DOHH2 (cell line): Measurements from ENCODE around the gene CNNM3.

Experiments
- H3F3A ChIP-seq: fragments of 200-600 bp; sonication (generic), shearing (Covaris generic); 2 replicates; pipeline ENCODE4 v1.6.0; 2016; ENCODE audit warnings: antibody characterized with exemption, mild to moderate bottlenecking; ENCODE audit not compliant: control insufficient read depth, insufficient read depth
- H3K27ac ChIP-seq: fragments of 200-600 bp; sonication (generic); 2 replicates; pipeline ENCODE4 v1.5.1; 2014; ENCODE audit warnings: low read depth, mild to moderate bottlenecking, low read length, moderate library complexity
- H3K27me3 ChIP-seq: fragments of 200-600 bp; sonication (generic); 2 replicates; pipeline ENCODE4 v1.6.1; 2014; ENCODE audit warnings: mild to moderate bottlenecking, low read length, mixed read lengths; ENCODE audit not compliant: control insufficient read depth
- H3K36me3 ChIP-seq: fragments of 200-600 bp; sonication (generic); 2 replicates; pipeline ENCODE4 v1.6.1; 2014; ENCODE audit warnings: mild to moderate bottlenecking, low read length, moderate library complexity, mixed read lengths; ENCODE audit not compliant: control insufficient read depth
- H3K4me1 ChIP-seq: fragments of 200-600 bp; sonication (generic); 2 replicates; pipeline ENCODE4 v1.6.1; 2014; ENCODE audit warnings: mild to moderate bottlenecking, low read length, mixed read lengths; ENCODE audit not compliant: control insufficient read depth
- H3K4me2 ChIP-seq: fragments of 200-600 bp; sonication (generic); 2 replicates; pipeline ENCODE4 v1.6.0; 2014; ENCODE audit warnings: mild to moderate bottlenecking, low read length, moderate library complexity
- H3K4me3 ChIP-seq: fragments of 200-600 bp; sonication (generic); 2 replicates; pipeline ENCODE4 v1.5.1; 2014; ENCODE audit warnings: mild to moderate bottlenecking, low read length, mixed read lengths
- H3K79me2 ChIP-seq: fragments of 200-600 bp; sonication (generic); 2 replicates; pipeline ENCODE4 v1.6.1; 2014; ENCODE audit warnings: mild to moderate bottlenecking, low read length, mixed read lengths; ENCODE audit not compliant: control insufficient read depth
- H3K9me2 ChIP-seq: fragments of 200-600 bp; sonication (generic); replicated peaks from 2 replicates; pipeline ENCODE4 v1.6.1; 2014; ENCODE audit warnings: mild to moderate bottlenecking, low read length, mixed read lengths; ENCODE audit not compliant: control insufficient read depth
- H3K9me3 ChIP-seq: fragments of 200-600 bp; sonication (generic); 2 replicates; pipeline ENCODE4 v1.6.1; 2014; ENCODE audit warnings: antibody characterized with exemption, low read length, mixed read lengths; ENCODE audit not compliant: control insufficient read depth, insufficient read depth
- H4K20me1 ChIP-seq: fragments of 200-600 bp; sonication (generic); 2 replicates; pipeline ENCODE4 v1.6.0; 2014; ENCODE audit warnings: low read depth, mild to moderate bottlenecking, antibody characterized with exemption, low read length, moderate library complexity; ENCODE audit not compliant: control insufficient read depth, insufficient read depth
- EZH2phosphoT487 ChIP-seq: fragments of 200-600 bp; sonication (generic); IDR thresholded peaks from 2 replicates; pipeline ENCODE4 v1.6.1; 2017; ENCODE audit warnings: borderline replicate concordance, mild to moderate bottlenecking, antibody characterized with exemption, low read length, moderate library complexity, mixed read lengths
- TF ChIP-seq, protein P1 (sequence below): fragments of 200-600 bp; sonication (generic); IDR thresholded peaks from one replicate; pipeline ENCODE4 v1.5.1; 2014; ENCODE audit warnings: antibody characterized with exemption, mild to moderate bottlenecking, low read depth, low read length; ENCODE audit not compliant: poor library complexity, severe bottlenecking

Gene CNNM3

DNA sequence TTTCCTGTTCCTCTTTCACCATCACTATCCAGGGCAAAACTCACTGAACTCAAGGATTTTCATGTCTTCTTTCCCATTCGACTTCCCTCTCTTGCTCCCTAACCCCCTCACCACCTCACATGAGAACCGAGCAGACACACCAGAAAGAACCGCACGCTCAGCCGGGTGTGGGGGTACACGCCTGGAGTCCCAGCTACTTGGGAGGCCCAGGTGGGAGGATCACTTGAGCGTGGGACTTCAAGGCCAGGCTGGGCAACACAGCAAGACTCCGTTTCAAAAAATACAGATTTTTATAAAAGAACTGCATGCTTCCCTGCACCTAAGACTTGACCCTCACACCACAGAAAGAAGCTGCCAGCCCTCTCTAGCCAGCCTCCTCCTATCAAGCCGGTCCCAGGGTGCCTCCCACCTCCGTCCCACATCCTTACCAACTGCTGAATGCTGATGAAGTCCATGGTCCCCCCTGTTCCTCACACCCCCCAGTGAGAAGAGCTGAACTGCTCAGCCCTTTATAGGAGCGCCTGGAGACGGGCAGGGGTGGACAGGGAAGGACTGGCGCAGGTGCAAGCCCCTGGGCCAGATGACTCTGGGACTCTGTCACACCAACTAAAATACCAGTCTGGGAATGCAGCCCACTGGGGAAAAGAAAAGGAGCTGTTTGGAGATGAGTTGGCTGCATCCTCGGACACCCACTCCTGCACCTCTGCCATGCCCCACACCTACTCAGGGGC, 27.6 kb downstream of the CNNM3 start, which contains the start of gene ANKRD23:
TSS of gene ANKRD23 (minus strand) at position 484 of the 731 bp plus-strand sequence. CDS start at position 455, 29 bp downstream.
- Histone ChIP-seq H3K4me1 (peaks cover 14% of the 10 kb centered on the region), H3K36me3 (peaks cover 12% of the 10 kb centered on the region), H3K79me2 (no peaks in the 10 kb centered on the region), H3K4me3 (no peak within 1 kb of the TSS), H3F3A (no peaks in the 10 kb centered on the region), H4K20me1 (no peaks in the 10 kb centered on the region), H3K4me2 (no peak within 1 kb of the TSS), H3K9me3 (no peaks in the 10 kb centered on the region), H3K27me3 (no peaks in the 10 kb centered on the region), H3K27ac (no peak within 1 kb of the TSS), H3K9me2 (no peaks in the 10 kb centered on the region)
- no peak for TF ChIP-seq EZH2phosphoT487
- TF ChIP-seq, protein P1, sequence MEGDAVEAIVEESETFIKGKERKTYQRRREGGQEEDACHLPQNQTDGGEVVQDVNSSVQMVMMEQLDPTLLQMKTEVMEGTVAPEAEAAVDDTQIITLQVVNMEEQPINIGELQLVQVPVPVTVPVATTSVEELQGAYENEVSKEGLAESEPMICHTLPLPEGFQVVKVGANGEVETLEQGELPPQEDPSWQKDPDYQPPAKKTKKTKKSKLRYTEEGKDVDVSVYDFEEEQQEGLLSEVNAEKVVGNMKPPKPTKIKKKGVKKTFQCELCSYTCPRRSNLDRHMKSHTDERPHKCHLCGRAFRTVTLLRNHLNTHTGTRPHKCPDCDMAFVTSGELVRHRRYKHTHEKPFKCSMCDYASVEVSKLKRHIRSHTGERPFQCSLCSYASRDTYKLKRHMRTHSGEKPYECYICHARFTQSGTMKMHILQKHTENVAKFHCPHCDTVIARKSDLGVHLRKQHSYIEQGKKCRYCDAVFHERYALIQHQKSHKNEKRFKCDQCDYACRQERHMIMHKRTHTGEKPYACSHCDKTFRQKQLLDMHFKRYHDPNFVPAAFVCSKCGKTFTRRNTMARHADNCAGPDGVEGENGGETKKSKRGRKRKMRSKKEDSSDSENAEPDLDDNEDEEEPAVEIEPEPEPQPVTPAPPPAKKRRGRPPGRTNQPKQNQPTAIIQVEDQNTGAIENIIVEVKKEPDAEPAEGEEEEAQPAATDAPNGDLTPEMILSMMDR = no peak

DNA sequence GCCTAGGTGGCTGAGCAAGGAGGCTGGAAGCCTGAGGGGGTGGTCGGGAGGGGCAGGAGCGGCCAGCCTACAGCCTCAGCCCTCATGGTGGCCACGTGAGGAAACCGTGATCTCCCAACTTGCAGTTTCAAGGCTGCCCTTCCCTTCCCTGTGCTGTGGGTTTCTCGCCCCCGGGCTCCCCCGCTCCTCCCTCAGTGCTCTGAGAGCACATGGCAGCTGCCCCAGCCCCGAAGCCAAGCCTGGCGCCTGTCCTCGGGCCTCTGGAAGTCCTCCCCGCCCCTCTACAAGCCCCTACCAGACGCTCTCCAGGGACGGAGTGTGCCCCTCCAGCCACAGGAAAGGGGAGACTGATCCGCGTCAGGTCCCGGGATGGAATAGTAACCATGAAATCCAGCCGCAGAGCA, 28.3 kb downstream of the CNNM3 start:
- no peak overlapping the region for H3K4me2 ChIP-seq
- H3K27ac ChIP-seq = no peak overlapping the region
- H3K36me3 ChIP-seq = peaks cover 12% of the 10 kb centered on the region
- no peaks in the 10 kb centered on the region for H4K20me1 ChIP-seq
- H3K79me2 ChIP-seq = no peaks in the 10 kb centered on the region
- no peaks in the 10 kb centered on the region for H3F3A ChIP-seq
- H3K4me3 ChIP-seq = no peak overlapping the region
- H3K9me3 ChIP-seq = no peaks in the 10 kb centered on the region
- H3K4me1 ChIP-seq = peaks cover 7% of the 10 kb centered on the region
- no peak for TF ChIP-seq EZH2phosphoT487
- TF ChIP-seq, protein P1 = no peak
- no peaks in the 10 kb centered on the region for H3K27me3 ChIP-seq
- H3K9me2 ChIP-seq = no peaks in the 10 kb centered on the region

DNA sequence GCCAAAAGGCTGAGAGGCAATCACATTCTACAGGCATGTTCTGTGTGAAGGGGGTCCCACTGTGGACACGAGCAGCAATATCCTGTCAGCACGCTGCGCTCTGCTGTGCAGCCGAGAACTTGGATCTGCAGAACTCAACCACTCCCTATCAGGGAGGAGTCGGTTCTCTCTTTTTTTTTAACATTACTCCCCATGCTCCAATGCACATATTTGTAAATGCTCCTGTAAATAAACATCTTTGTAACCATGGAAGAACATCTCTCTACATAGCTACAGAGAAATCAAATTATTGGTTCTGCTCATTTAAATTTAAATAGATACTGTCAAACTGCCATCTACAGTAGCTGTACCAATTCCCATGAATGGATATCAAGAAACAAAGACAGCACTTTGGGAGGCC, 30.8 kb downstream of the CNNM3 start:
- Histone ChIP-seq H3F3A (no peaks in the 10 kb centered on the region), H4K20me1 (no peaks in the 10 kb centered on the region), H3K79me2 (no peaks in the 10 kb centered on the region), H3K4me2 (no peak overlapping the region), H3K36me3 (peaks cover 21% of the 10 kb centered on the region), H3K9me2 (no peaks in the 10 kb centered on the region), H3K27ac (no peak overlapping the region), H3K9me3 (no peaks in the 10 kb centered on the region), H3K4me3 (no peak overlapping the region), H3K27me3 (no peaks in the 10 kb centered on the region), H3K4me1 (no peaks in the 10 kb centered on the region)
- TF ChIP-seq, protein P1 = no peak
- no peak for TF ChIP-seq EZH2phosphoT487
